IMR-90 (cell line): Measurements from ENCODE around the gene ZFP36L2.

Experiments
- BHLHE40 ChIP-seq: fragments of 150-350 bp; IDR thresholded peaks from 2 replicates; pipeline ENCODE4 v1.6.1; 2016; ENCODE audit warnings: mild to moderate bottlenecking, low read depth, low read length
- CEBPB ChIP-seq: IDR thresholded peaks from 2 replicates; pipeline ENCODE4 v1.6.1; 2012; ENCODE audit warnings: low read depth, low read length, improper control_type of control experiment
- MAFK ChIP-seq: IDR thresholded peaks from 2 replicates; pipeline ENCODE4 v1.6.1; 2012; ENCODE audit warnings: low read depth, low read length, improper control_type of control experiment
- MAZ ChIP-seq: IDR thresholded peaks from 2 replicates; pipeline ENCODE4 v1.6.1; 2012; ENCODE audit warnings: low read depth, mild to moderate bottlenecking, low read length, improper control_type of control experiment, moderate library complexity, borderline replicate concordance
- MXI1 ChIP-seq: IDR thresholded peaks from 2 replicates; pipeline ENCODE4 v1.6.1; 2012; ENCODE audit warnings: low read depth, mild to moderate bottlenecking, low read length, moderate library complexity, borderline replicate concordance
- NFE2L2 ChIP-seq: fragments of 150-350 bp; IDR thresholded peaks from 2 replicates; pipeline ENCODE4 v1.6.1; 2016; ENCODE audit warnings: low read depth, mild to moderate bottlenecking, low read length
- POLR2A ChIP-seq: IDR thresholded peaks from 2 replicates; pipeline ENCODE4 v1.6.1; 2012; ENCODE audit warnings: mild to moderate bottlenecking, low read depth, low read length
- RAD21 ChIP-seq: IDR thresholded peaks from 2 replicates; pipeline ENCODE4 v1.6.1; 2012; ENCODE audit warnings: low read length, improper control_type of control experiment
- RCOR1 ChIP-seq: IDR thresholded peaks from 2 replicates; pipeline ENCODE4 v1.6.1; 2012; ENCODE audit warnings: mild to moderate bottlenecking, low read length, improper control_type of control experiment; ENCODE audit not compliant: insufficient replicate concordance
- RFX5 ChIP-seq: IDR thresholded peaks from 2 replicates; pipeline ENCODE4 v1.8.0; 2012; ENCODE audit warnings: low read depth, mild to moderate bottlenecking, low read length, moderate library complexity
- SMC3 ChIP-seq: fragments of 150-350 bp; IDR thresholded peaks from 2 replicates; pipeline ENCODE4 v1.6.1; 2016; ENCODE audit warnings: low read depth, mild to moderate bottlenecking, antibody characterized with exemption, low read length, moderate library complexity
- TF ChIP-seq, protein P1 (sequence below): conservative IDR thresholded peaks from 2 replicates; pipeline ENCODE4 v1.5.1; 2012; ENCODE audit warnings: mild to moderate bottlenecking, low read depth, low read length, improper control_type of control experiment
- TF ChIP-seq, protein P2 (sequence below): fragments of 150-350 bp; IDR thresholded peaks from 2 replicates; pipeline ENCODE4 v1.6.1; 2016; ENCODE audit warnings: low read depth, mild to moderate bottlenecking, low read length, moderate library complexity, borderline replicate concordance
- TF ChIP-seq, protein P3 (sequence below): fragments of 150-350 bp; IDR thresholded peaks from 2 replicates; pipeline ENCODE4 v1.6.1; 2017; ENCODE audit warnings: mild to moderate bottlenecking, antibody characterized with exemption, low read length, low read depth

GRCh38 chr2:43265421-43265820, 39.0 kb upstream of the ZFP36L2 start:
- TF ChIP-seq POLR2A = no peak
- TF ChIP-seq, protein P1, sequence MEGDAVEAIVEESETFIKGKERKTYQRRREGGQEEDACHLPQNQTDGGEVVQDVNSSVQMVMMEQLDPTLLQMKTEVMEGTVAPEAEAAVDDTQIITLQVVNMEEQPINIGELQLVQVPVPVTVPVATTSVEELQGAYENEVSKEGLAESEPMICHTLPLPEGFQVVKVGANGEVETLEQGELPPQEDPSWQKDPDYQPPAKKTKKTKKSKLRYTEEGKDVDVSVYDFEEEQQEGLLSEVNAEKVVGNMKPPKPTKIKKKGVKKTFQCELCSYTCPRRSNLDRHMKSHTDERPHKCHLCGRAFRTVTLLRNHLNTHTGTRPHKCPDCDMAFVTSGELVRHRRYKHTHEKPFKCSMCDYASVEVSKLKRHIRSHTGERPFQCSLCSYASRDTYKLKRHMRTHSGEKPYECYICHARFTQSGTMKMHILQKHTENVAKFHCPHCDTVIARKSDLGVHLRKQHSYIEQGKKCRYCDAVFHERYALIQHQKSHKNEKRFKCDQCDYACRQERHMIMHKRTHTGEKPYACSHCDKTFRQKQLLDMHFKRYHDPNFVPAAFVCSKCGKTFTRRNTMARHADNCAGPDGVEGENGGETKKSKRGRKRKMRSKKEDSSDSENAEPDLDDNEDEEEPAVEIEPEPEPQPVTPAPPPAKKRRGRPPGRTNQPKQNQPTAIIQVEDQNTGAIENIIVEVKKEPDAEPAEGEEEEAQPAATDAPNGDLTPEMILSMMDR = no peak
- TF ChIP-seq SMC3 = no peak
- TF ChIP-seq, protein P2, sequence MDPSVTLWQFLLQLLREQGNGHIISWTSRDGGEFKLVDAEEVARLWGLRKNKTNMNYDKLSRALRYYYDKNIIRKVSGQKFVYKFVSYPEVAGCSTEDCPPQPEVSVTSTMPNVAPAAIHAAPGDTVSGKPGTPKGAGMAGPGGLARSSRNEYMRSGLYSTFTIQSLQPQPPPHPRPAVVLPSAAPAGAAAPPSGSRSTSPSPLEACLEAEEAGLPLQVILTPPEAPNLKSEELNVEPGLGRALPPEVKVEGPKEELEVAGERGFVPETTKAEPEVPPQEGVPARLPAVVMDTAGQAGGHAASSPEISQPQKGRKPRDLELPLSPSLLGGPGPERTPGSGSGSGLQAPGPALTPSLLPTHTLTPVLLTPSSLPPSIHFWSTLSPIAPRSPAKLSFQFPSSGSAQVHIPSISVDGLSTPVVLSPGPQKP = no peak
- no peak for TF ChIP-seq RFX5
- TF ChIP-seq RAD21 = no peak
- TF ChIP-seq, protein P3, sequence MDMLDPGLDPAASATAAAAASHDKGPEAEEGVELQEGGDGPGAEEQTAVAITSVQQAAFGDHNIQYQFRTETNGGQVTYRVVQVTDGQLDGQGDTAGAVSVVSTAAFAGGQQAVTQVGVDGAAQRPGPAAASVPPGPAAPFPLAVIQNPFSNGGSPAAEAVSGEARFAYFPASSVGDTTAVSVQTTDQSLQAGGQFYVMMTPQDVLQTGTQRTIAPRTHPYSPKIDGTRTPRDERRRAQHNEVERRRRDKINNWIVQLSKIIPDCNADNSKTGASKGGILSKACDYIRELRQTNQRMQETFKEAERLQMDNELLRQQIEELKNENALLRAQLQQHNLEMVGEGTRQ = no peak
- no peak for TF ChIP-seq RCOR1
- TF ChIP-seq CEBPB = no peak
- no peak for TF ChIP-seq NFE2L2
- TF ChIP-seq MXI1 = no peak
- TF ChIP-seq MAFK = no peak
- no peak for TF ChIP-seq MAZ
- no peak for TF ChIP-seq BHLHE40
